Measurements from ENCODE around the gene GET3.
"Not testable (repeated sequence)": the region's sequence is repeated elsewhere in the genome, so short reads cannot be mapped to it uniquely, and the experiment has no call there.

Gene GET3

GRCh38 chr19:12736995-12737834, at the start of gene GET3:
GET3 (plus strand) TSS chr19:12737497; CDS start chr19:12737506, 9 bp downstream.
- peak; percentile 86 for DNase-seq

DNA sequence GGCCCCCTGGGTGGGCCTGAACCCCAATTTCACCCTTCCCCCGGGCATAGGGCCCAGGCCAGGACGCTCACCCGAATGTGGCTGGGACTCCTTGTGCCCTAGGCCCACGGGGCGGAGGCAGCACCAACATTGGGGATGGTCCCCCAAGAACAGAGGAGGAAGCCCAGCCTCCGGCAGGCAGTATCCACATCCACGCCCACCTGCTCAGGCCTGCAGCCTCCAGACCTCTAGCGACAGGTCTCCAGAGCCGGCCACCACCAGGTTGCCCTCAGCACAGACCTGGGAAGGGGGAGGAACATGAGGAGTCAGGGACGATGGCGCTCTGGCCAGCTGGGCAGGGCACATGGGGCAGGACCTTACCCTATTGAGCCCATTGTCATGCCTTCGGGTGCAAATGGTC, 48.3 kb upstream of the GET3 start:
- no peak for DNase-seq

GRCh38 chr19:12689581-12690216, 47.6 kb upstream of the GET3 start:
- DNase-seq = no peak

GRCh38 chr19:12692960-12693359, 44.3 kb upstream of the GET3 start:
- DNase-seq = no peak

DNA sequence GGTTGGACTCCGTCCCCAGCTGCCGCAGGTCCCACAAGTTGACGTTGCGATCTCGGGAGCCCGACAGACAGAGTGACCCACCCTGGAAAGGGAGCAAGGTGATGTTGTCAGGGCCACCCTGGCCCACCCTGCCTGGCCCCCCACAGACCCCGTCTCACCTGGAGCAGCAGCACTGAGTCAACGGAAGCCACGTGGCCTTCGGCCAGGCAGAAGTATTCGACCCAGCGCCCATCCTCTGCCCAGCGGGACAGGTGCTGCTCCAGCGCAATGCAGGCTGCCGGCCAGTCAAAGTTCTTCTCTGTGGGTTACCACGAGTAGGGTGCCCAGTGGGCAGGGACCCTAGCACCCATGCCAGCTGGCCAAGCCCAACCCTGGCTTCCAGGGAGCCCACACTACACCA, 42.7 kb upstream of the GET3 start:
- DNase-seq = no peak

DNA sequence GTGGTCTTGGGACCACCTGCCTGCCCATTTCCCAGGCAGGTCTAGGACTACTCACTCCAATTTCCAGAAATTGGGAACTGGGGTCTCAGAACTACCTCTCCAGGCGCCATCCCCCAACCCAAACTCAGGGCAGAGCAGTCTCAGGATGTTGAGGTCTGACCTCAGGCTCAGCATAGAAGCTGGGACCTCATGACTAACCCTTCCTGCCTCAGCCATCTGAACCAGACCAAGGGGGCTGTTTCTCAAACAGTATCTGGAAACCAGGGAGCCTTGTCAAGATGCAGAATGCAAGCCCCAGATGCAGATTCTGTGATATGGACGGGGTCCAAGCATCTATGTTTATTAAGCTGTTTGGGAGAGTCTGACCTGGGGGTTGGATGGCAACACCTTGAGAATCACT, 42.2 kb upstream of the GET3 start:
- DNase-seq = no peak

- no peak for DNase-seq
Measured at GRCh38 chr19:12695514-12695913, 41.8 kb upstream of the GET3 start.

DNA sequence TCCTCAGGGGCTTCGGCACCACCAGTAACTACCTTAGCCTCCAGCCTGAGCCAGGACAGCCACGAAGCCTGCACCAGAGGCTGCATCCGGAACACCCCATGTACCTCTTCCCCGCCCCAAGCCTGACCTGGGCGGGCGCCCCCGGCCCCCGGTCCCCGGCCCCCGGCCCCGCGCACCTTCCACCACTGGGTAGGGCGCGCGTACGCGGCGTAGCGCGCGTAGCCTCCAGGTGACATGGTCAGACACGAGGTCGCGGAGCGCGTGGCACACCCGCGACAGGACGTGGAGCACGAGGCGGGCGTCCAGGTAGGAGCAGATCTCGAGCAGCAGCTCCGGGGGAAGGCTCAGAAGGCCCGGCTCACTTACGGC, 41.3 kb upstream of the GET3 start:
- DNase-seq = no peak

GRCh38 chr19:12696366-12697335, 40.6 kb upstream of the GET3 start, which contains the start of gene FBXW9:
FBXW9 (minus strand) TSS chr19:12696631; CDS start chr19:12696581, 50 bp downstream.
- peak; percentile 96 for DNase-seq

GRCh38 chr19:12697425-12697824, 39.9 kb upstream of the GET3 start:
- DNase-seq = not testable (repeated sequence)

DNA sequence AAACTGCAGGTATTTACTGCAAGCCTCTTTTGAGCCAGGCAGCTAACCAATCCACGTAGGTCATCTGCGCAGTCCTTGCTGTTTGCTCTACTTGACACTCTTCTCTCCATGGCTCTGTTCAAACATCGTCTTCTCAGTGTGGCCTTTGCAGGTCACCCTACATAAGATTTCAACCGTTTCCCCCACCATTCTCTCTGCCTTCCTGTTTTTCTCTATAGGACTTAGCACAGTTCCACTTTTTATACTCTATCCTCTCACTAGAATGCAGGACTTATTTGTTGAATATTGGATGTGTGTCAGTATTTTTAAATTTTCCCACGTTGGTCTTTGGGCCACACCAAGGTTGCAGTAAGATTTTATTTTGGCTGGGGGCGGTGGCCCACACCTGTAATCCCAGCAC, 39.2 kb upstream of the GET3 start:
- DNase-seq = no peak

GRCh38 chr19:12701596-12702282, 35.6 kb upstream of the GET3 start:
- DNase-seq = no peak

DNA sequence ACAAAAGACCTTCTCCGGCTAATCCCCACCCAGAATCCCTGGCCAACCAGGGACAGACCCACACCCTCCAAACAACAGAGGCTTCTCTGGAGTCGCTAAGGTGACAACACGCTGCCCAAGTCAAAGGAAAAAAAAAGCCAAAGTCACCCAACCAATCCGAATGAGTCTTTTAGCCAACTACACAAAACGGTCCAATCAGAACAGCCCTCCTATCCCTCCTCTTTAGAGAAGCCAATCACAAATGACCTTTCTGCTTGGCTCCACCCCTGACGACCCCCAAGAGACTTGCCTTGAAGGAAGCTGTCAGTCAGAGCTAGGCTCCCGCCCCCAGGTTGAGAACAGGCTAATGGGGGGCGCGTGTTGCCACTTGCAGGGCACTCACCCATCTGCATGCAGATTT, 34.3 kb upstream of the GET3 start:
- DNase-seq = no peak

DNA sequence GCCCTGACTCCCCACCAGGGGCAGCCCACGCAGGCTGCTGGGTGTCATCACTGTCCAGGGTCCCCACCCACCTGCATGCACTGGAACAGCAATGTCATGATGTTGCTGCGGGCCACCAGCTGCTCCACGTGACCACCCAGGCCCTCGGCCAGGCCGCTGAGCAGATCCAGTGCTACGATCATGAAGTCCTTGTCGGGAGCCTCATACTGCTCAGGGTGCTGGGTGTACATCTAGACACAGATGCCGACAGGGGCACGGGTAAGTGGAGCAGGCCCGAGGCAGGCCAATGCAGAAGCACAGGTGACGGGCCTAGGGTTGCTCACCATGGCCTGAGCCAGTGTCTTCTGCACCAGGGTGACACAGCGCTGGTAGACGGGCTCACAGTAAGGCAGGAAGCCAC, 32.1 kb upstream of the GET3 start:
- no peak for DNase-seq

DNA sequence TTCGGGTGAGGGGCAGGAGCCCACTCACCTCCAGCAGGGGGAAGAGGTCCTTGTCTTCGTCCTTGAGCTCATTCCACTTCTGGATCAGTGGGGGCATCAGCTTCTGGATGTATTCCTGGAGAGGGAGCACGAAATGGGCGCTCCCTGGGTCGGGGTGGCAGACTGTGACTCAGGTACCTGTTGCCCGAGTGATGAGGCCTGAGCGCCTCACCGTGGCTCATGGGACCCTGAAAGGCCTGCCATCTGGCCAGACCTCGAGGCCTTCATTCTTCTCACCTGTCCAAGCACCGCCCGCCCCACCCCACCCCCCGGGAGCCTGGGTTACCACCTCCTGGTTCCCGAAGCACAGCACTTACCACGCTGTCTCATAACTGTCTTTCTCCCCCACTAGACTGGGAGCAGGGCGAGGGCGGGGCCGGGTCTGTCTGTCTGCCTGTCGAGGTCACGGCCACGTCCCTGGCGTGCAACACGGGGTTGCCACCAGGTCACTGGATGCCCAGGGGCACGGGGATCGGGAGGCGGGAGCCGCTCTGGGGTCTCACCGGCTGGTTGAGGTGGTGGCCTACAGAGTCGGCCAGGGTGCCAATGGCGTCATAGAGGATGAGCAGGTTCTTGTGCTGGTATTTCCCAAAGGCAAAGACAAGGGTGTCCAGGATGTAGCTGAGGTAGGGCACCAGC, 31.5 kb upstream of the GET3 start:
- no peak for DNase-seq

DNA sequence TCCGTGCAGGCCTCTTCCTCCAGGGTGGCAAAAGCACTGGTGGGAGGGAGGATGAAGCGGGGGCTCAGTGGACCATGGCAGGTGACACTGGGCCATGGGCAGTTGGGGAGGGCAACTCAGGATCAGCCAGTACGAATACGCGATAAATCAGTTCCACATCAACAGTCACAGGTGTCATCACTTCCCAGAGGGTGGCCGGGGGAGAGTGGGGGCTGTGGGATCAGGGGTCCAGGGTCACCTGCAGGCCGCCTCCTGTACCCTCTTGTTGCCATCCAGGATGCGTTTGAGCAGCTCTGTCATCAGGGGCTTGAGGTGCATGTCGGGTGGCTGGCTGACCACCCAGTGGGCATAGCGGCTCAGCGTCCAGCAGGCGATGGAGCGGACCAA, 31.0 kb upstream of the GET3 start:
- no peak for DNase-seq

DNA sequence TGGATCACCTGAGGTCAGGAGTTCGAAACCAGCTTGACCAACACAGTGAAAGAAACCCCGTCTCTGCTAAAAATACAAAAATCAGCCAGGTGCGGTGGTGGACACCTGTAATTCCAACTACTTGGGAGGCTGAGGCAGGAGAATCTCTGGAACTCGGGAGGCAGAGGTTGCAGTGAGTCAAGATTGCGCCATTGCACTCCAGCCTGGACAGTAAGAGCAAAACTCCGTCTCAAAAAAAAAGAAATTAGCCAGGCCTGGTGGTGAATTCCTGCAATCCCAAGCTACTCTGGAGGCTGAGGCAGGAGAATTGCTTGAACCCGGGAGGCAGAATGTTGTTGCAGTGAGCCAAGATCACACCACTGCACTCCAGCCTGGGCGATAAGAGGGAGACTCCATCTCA, 28.7 kb upstream of the GET3 start:
- DNase-seq = no peak

DNA sequence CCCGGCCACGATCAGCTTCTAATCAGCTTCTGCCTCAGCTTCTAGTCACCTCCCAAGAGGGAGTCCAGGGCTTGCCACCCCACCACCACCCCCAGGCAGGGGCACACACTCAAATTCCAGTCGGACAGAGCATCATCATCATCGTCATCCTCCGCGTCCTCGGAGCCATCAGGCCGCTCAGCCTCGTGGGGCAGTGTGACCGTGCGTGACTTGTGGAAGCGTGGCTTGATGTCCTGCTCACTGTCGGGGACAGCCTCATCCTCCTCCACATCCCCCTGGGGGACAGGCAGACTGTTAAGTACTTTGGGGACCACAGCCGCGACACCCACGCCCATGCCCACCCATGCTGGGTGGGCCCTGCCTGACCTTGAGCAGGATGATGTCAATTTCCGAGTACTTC, 26.1 kb upstream of the GET3 start:
- DNase-seq = no peak

DNA sequence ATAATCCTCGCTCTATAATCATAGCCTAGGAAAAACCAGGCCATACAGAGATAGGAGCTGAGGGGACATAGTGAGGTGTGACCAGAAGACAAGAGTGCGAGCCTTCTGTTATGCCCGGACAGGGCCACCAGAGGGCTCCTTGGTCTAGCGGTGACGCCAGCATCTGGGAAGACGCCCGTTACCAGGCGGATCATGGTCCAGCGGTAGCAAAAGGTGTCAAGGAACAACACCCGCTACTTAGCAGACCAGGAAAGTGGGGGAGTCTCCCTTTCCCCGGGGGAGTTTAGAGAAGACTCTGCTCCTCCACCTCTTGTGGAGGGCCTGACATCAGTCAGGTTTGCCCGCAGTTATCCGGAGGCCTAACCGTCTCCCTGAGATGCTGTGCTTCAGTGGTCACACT, 25.2 kb upstream of the GET3 start:
- peak; percentile 47 for DNase-seq

- not testable (repeated sequence) for DNase-seq
Measured at GRCh38 chr19:12713304-12713703, 24.0 kb upstream of the GET3 start.

DNA sequence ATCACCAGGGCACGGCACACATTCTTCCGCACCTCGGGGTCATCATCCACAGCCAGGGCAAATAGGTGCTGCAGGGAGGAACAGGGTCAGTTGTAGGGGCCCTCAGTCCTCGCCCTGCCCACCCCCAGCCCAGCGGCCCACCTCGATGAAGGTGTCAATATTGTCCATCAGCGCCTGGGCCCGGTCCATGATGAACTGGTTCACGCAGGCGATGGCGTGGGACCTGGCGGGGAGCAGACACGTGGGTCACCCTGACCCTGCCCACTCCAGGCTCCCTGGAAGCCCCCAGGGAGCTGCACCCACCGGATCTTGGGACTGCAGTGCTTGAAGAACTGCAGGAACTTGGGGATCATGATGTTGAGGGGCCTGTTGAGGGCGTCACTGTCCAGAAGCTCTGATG, 22.2 kb upstream of the GET3 start:
- DNase-seq = no peak

GRCh38 chr19:12715929-12716328, 21.4 kb upstream of the GET3 start:
- no peak for DNase-seq
